Measurements from ENCODE around the gene LRRC74A. TPM values are rescaled to one million over a fixed set of nuclear protein-coding genes. Genes with fewer than 3 reads are reported as not detected.

LRRC74A gene
- total RNA-seq, 1 experiment from 2014 or later = not detected

DNA sequence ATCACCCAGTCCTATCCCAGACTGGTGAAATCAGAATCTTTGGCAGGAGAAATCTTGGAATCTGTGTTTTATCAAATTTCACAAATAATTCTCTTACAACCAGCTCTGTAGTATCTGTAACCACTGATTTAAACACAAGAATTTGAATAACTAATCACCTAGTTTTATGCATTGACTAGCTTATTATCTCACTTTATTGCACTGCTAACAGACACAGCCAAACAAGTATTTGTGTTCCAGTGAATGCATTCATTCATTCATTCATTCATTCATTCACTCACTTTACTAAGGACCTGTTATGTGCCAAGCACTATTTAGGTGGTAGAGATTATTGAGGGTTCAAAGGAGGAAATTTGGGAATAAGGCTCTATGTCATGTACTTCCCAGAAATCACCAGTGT is 16.2 kb downstream of the LRRC74A start:
- Histone ChIP-seq H3K14ac (ENCODE audit: insufficient read depth, low read length) (no peak overlapping the region), H3K9ac (ENCODE audit: extremely low read depth, insufficient read length, low read length) (no peak overlapping the region), H2BK20ac (ENCODE audit: low read depth, low read length, poor library complexity, severe bottlenecking) (no peak overlapping the region), H2BK120ac (ENCODE audit: low read depth, low read length, poor library complexity, severe bottlenecking) (no peak overlapping the region), H3K56ac (ENCODE audit: insufficient read length, low read depth, low read length) (no peak overlapping the region), H2BK15ac (ENCODE audit: low read depth, low read length) (no peak overlapping the region), H4K20me1 (ENCODE audit: control insufficient read depth, insufficient read depth, insufficient read length) (no peaks in the 10 kb centered on the region), H3K4me1 (ENCODE audit: insufficient read depth, low read length) (no peaks in the 10 kb centered on the region), H3K27me3 (ENCODE audit: insufficient read depth, low read length) (no peaks in the 10 kb centered on the region), H3K9me3 (ENCODE audit: control insufficient read depth, low read depth, low read length) (no peaks in the 10 kb centered on the region), H4K91ac (ENCODE audit: insufficient read length, low read depth, low read length) (no peak overlapping the region), H3K23ac (ENCODE audit: insufficient read length, low read depth, low read length) (no peak overlapping the region), H3K4ac (ENCODE audit: low read depth, low read length) (no peak overlapping the region), H3K27ac (ENCODE audit: insufficient read length, low read depth, low read length) (no peak overlapping the region), H3K79me1 (ENCODE audit: insufficient read depth, low read depth, low read length, poor library complexity, severe bottlenecking) (no peaks in the 10 kb centered on the region), H3K18ac (ENCODE audit: insufficient read length, low read depth, low read length) (no peak overlapping the region), H2AFZ (ENCODE audit: low read length) (no peak overlapping the region), H2BK12ac (ENCODE audit: insufficient read length, low read depth, low read length) (no peak overlapping the region), H2AK5ac (ENCODE audit: insufficient read length, low read length) (no peak overlapping the region), H3K79me2 (ENCODE audit: insufficient read depth, low read length) (no peaks in the 10 kb centered on the region), H3K23me2 (ENCODE audit: insufficient read length, low read depth, low read length, poor library complexity, severe bottlenecking) (no peaks in the 10 kb centered on the region), H4K5ac (ENCODE audit: insufficient read length, low read depth, low read length) (no peak overlapping the region), H3T11ph (ENCODE audit: low read length) (no peak overlapping the region), H3K4me2 (ENCODE audit: insufficient read depth, insufficient read length, low read length) (no peak overlapping the region), H2BK5ac (ENCODE audit: insufficient read length, low read length) (no peak overlapping the region), H4K8ac (replicated peaks; ENCODE audit: insufficient read length, low read depth, low read length) (no peak overlapping the region)
- no peaks in the 10 kb centered on the region for H3K36me3 Mint-ChIP-seq (ENCODE audit: insufficient read depth in 1 of 3, low read depth in 3 of 3)
- no peak for DNase-seq
- no peak overlapping the region for H3K4me3 Mint-ChIP-seq
- no peaks in the 10 kb centered on the region for H3K9me3 Mint-ChIP-seq
- no peak for TF ChIP-seq CTCF (conservative IDR thresholded peaks at IDR 0.05)
- H3K27ac Mint-ChIP-seq = no peak overlapping the region
- H3K27me3 Mint-ChIP-seq (ENCODE audit: low read depth) = peaks cover 15% of the 10 kb centered on the region
- peaks cover 3 to 4% of the 10 kb centered on the region in 2 experiments for H3K4me1 Mint-ChIP-seq

All from H9 (cell line).